ENCODE measurements around the gene KLK11. TPM values are rescaled to one million over a fixed set of nuclear protein-coding genes. Genes with fewer than 3 reads are reported as not detected.

The KLK11 gene
- total and polyA plus RNA-seq, 2 donors (not counting 3 experiments of a cell fraction or from before 2014, with no cell fraction given) = not detected

- Histone ChIP-seq H3K9ac (replicated peaks; ENCODE audit: extremely low read depth, insufficient read depth, low read length) (no peak overlapping the region), H4K20me1 (replicated peaks; ENCODE audit: control insufficient read depth, extremely low read depth, insufficient read depth, low read length) (no peaks in the 10 kb centered on the region), H3K4me1 (ENCODE audit: control insufficient read depth, extremely low read depth, insufficient read depth, low read length) (no peaks in the 10 kb centered on the region), H3K79me2 (ENCODE audit: control insufficient read depth, insufficient read depth, low read length) (no peaks in the 10 kb centered on the region), H3K4me2 (ENCODE audit: insufficient read depth, low read length) (no peak overlapping the region), H3K27me3 (ENCODE audit: control insufficient read depth in 2 of 2, insufficient read depth in 2 of 2, low read length in 2 of 2) (peaks cover 16 to 18% of the 10 kb centered on the region in 2 experiments), H3K9me3 (replicated peaks; ENCODE audit: control insufficient read depth, insufficient read depth, low read length) (no peaks in the 10 kb centered on the region), H3K27ac (ENCODE audit: insufficient read depth, low read depth, low read length) (no peak overlapping the region), H2AFZ (ENCODE audit: low read depth, low read length) (no peak overlapping the region), H3K9me1 (replicated peaks; ENCODE audit: control insufficient read depth, extremely low read depth, insufficient read depth, low read length) (no peaks in the 10 kb centered on the region), H3K4me3 (replicated peaks in 1 of 3; ENCODE audit: insufficient read depth in 1 of 3, low read depth in 1 of 3, low read length in 3 of 3) (no peak overlapping the region), H3K36me3 (ENCODE audit: control insufficient read depth in 2 of 2, extremely low read depth in 1 of 2, insufficient read depth in 2 of 2, low read length in 2 of 2) (no peaks in the 10 kb centered on the region)
- dilution Hi-C loops (cut with MboI; ENCODE audit: extremely low pct_ligation_motif_present, low sequenced_read_pairs) = no loop called here
- intact Hi-C loops (cut with micrococcal nuclease) = no loop called here
- FAIRE-seq (no peak), DNase-seq (ENCODE audit: low read depth, low spot score) (no peak)
- CTCF ChIA-PET = no interaction called here
- BruUV-seq (replicated peaks) = no TSS peak
- POLR2A ChIA-PET = no interaction called here
- no peak for TF ChIP-seq JUN (IDR thresholded peaks at IDR 0.05; ENCODE audit: borderline replicate concordance, insufficient read depth, insufficient read length, low read depth)
- no peak for TF ChIP-seq EZH2 (IDR thresholded peaks at IDR 0.05; ENCODE audit: borderline replicate concordance, low read depth, low read length, severe bottlenecking)
- TF ChIP-seq CTCF (IDR thresholded peaks at IDR 0.05; ENCODE audit: extremely low read depth in 1 of 2, insufficient read depth in 1 of 2, low read depth in 1 of 2, low read length in 2 of 2) = no peak
- no peak for TF ChIP-seq POLR2AphosphoS5 (IDR thresholded peaks at IDR 0.05; ENCODE audit: insufficient read depth, low read depth, low read length)
- TF ChIP-seq MAX (IDR thresholded peaks at IDR 0.05; ENCODE audit: insufficient read depth, insufficient read length) = no peak
- TF ChIP-seq POLR2A (IDR thresholded peaks at IDR 0.05; ENCODE audit: low read depth, low read length) = no peak
- no peak for TF ChIP-seq FOS (IDR thresholded peaks at IDR 0.05; ENCODE audit: borderline replicate concordance, insufficient read depth, low read length)
These were observed 3.9 kb downstream of the KLK11 start for GRCh38 chr19:51022526-51022925.
